Prostate gland (tissue), 2 donors: ENCODE data around the gene PAX2. TPM values are rescaled to one million over a fixed set of nuclear protein-coding genes. Genes with fewer than 3 reads are reported as not detected.

Source experiments
- DNase-seq: peaks from one replicate; pipeline ENCODE4 v3.0.0-alpha.2; 2019; ENCODE audit warnings: low spot score
- H3K27ac ChIP-seq, 2 donors: fragments of 200-600 bp; sonication (generic); 2 replicates each; pipeline ENCODE4 v1.5.1; 2017 to 2019
- H3K27me3 ChIP-seq: fragments of 200-600 bp; sonication (generic); replicated peaks from 2 replicates; pipeline ENCODE4 v1.5.1; 2019; ENCODE audit not compliant: insufficient read depth
- H3K36me3 ChIP-seq, 2 donors: fragments of 200-600 bp; sonication (generic); 1 replicate in 1 of 2; 2 replicates in 1 of 2; pipeline versions ENCODE4 v1.5.1 to v1.8.1; 2017 to 2019
- H3K4me1 ChIP-seq: fragments of 200-600 bp; sonication (generic); replicated peaks from 2 replicates; pipeline ENCODE4 v1.5.1; 2019
- H3K4me3 ChIP-seq, 2 donors: fragments of 200-600 bp; sonication (generic); 2 replicates each; pipeline ENCODE4 v1.5.1; 2017 to 2019
- H3K9me3 ChIP-seq: fragments of 200-600 bp; sonication (generic); 2 replicates; pipeline ENCODE4 v1.5.1; 2017
- CTCF ChIP-seq, 4 experiments: fragments of 200-600 bp in 2 of 4; fragments of 450-650 bp in 2 of 4; sonication (generic) in 2 of 4; IDR thresholded peaks; 1 replicate in 3 of 4; 2 replicates in 1 of 4; pipeline ENCODE4 v1.5.1; 2016 to 2019; ENCODE audit warnings: antibody characterized with exemption in 4 of 4, mild to moderate bottlenecking in 2 of 4, moderate library complexity in 2 of 4
- POLR2A ChIP-seq: fragments of 450-650 bp; IDR thresholded peaks from one replicate; pipeline ENCODE4 v1.6.1; 2016; ENCODE audit warnings: antibody characterized with exemption, mild to moderate bottlenecking
- POLR2AphosphoS5 ChIP-seq: sonication (generic); formaldehyde crosslinking; IDR thresholded peaks from one replicate; pipeline ENCODE4 v1.6.1; 2017; ENCODE audit warnings: antibody characterized with exemption
- WGBS: methylation state at CpG from one replicate; pipeline ENCODE4 v1.1.5; 2018; 5-methylcytosine and 5-hydroxymethylcytosine counted together
- intact Hi-C: fragments of 100-400 bp; cut with DNase I; formaldehyde crosslinking; loops from one replicate; pipeline ENCODE4 v1.14.2; 2022
- total RNA-seq, 2 donors: library from RNA; depleted of rRNA; stranded (reverse); fragments of >200 nt; gene quantifications; one replicate each; pipeline ENCODE4 v1.1.0, GENCODE V29; 2016

Gene PAX2
- total RNA-seq, 2 donors from 2014 or later: 0.91 TPM; not detected in 1

- peaks cover 5% of the 10 kb centered on the region for H3K27me3 ChIP-seq
- H3K4me3 ChIP-seq: no peak overlapping the region
- no peaks in the 10 kb centered on the region for H3K9me3 ChIP-seq
- H3K27ac ChIP-seq: no peak overlapping the region
- intact Hi-C loops: no loop called here
- DNase-seq: no peak
- no peaks in the 10 kb centered on the region for H3K4me1 ChIP-seq
- TF ChIP-seq POLR2AphosphoS5 (no peak), POLR2A (no peak), CTCF (IDR thresholded peaks at IDR 0.05) (no peak)
- 57% methylated on average over 4 of the region's 4 CpGs for WGBS
- H3K36me3 ChIP-seq: no peaks in the 10 kb centered on the region
These were observed 55.5 kb downstream of the PAX2 start for GRCh38 chr10:100800931-100801330.

GRCh38 chr10:100802196-100802595 lies 56.8 kb downstream of the PAX2 start:
- intact Hi-C loops: no loop called here
- TF ChIP-seq CTCF (IDR thresholded peaks at IDR 0.05) (no peak), POLR2A (no peak), POLR2AphosphoS5 (no peak)
- Histone ChIP-seq H3K36me3 (no peaks in the 10 kb centered on the region), H3K27ac (no peak overlapping the region), H3K27me3 (peaks cover 8% of the 10 kb centered on the region), H3K9me3 (no peaks in the 10 kb centered on the region), H3K4me3 (no peak overlapping the region), H3K4me1 (no peaks in the 10 kb centered on the region)
- 51% methylated on average over 2 of the region's 2 CpGs for WGBS
- no peak for DNase-seq

- Histone ChIP-seq H3K4me3 (no peak overlapping the region), H3K9me3 (no peaks in the 10 kb centered on the region), H3K36me3 (no peaks in the 10 kb centered on the region), H3K27me3 (peaks cover 8% of the 10 kb centered on the region), H3K27ac (no peak overlapping the region), H3K4me1 (no peaks in the 10 kb centered on the region)
- DNase-seq: no peak
- TF ChIP-seq POLR2A (no peak), CTCF (IDR thresholded peaks at IDR 0.05) (no peak), POLR2AphosphoS5 (no peak)
- intact Hi-C loops: no loop called here
- WGBS: 43% methylated on average over 10 of the region's 10 CpGs
These were observed 57.2 kb downstream of the PAX2 start for GRCh38 chr10:100802607-100803006.

- H3K4me1 ChIP-seq: no peaks in the 10 kb centered on the region
- TF ChIP-seq CTCF (IDR thresholded peaks at IDR 0.05) (no peak), POLR2AphosphoS5 (no peak), POLR2A (no peak)
- 63% methylated on average over 6 of the region's 6 CpGs for WGBS
- H3K27me3 ChIP-seq: peaks cover 8% of the 10 kb centered on the region
- no peaks in the 10 kb centered on the region for H3K9me3 ChIP-seq
- H3K27ac ChIP-seq: no peak overlapping the region
- intact Hi-C loops: no loop called here
- no peaks in the 10 kb centered on the region for H3K36me3 ChIP-seq
- no peak overlapping the region for H3K4me3 ChIP-seq
- no peak for DNase-seq
These were observed 58.1 kb downstream of the PAX2 start for GRCh38 chr10:100803492-100803891.

- TF ChIP-seq POLR2A (no peak), POLR2AphosphoS5 (no peak), CTCF (IDR thresholded peaks at IDR 0.05) (no peak)
- WGBS: 56% methylated on average over 7 of the region's 7 CpGs
- no peak for DNase-seq
- H3K36me3 ChIP-seq: no peaks in the 10 kb centered on the region
- no peak overlapping the region for H3K27ac ChIP-seq
- H3K9me3 ChIP-seq: no peaks in the 10 kb centered on the region
- H3K4me1 ChIP-seq: no peaks in the 10 kb centered on the region
- peaks cover 8% of the 10 kb centered on the region for H3K27me3 ChIP-seq
- H3K4me3 ChIP-seq: no peak overlapping the region
- intact Hi-C loops: no loop called here
These were observed 58.5 kb downstream of the PAX2 start for GRCh38 chr10:100803908-100804307.
